Mucosa of descending colon (tissue), 3 donors: ENCODE results near the gene MIGA1. TPM values are rescaled to one million over a fixed set of nuclear protein-coding genes. Genes with fewer than 3 reads are reported as not detected.
"Not testable (repeated sequence)": the region's sequence is repeated elsewhere in the genome, so short reads cannot be mapped to it uniquely, and the experiment has no call there.

Source experiments
- ATAC-seq: fragments of 200-7000 bp; cut with Tn5 transposase; one replicate; pipeline ENCODE4 v1.9.1; 2020; ENCODE audit warnings: mild to moderate bottlenecking, moderate library complexity
- DNase-seq, 3 donors: peaks; one replicate each; pipeline ENCODE4 v3.0.0-alpha.2; 2020
- H3K36me3 ChIP-seq: fragments of 200-600 bp; one replicate; pipeline ENCODE4 v1.8.0; 2021; ENCODE audit warnings: low read depth, mild to moderate bottlenecking
- H3K4me1 ChIP-seq: fragments of 200-600 bp; one replicate; pipeline ENCODE4 v1.8.0; 2021; ENCODE audit warnings: low read depth, mild to moderate bottlenecking
- H3K4me3 ChIP-seq: fragments of 200-600 bp; one replicate; pipeline ENCODE4 v1.8.0; 2021; ENCODE audit warnings: mild to moderate bottlenecking
- H3K9me3 ChIP-seq: fragments of 200-600 bp; one replicate; pipeline ENCODE4 v1.8.0; 2021; ENCODE audit warnings: mild to moderate bottlenecking
- intact Hi-C, 2 donors: fragments of 100-400 bp; cut with DNase I in 1 of 2; cut with micrococcal nuclease in 1 of 2; formaldehyde crosslinking; loops; one replicate each; pipeline versions ENCODE4 v1.11.0 to v1.11.1; 2022; cut with DNase I, micrococcal nuclease
- total RNA-seq, 3 donors: library from RNA; stranded (reverse); fragmentation: NEBNext Ultra II Directional in 2 of 3; extraction: Animal tissue kit (Norgen Biotek cat#: 25700) in 2 of 3; gene quantifications; one replicate each; pipeline versions ENCODE4 v1.2.1 to v1.2.4, GENCODE V29; 2021 to 2023
- TF ChIP-seq, protein P1 (sequence below): fragments of 200-600 bp; IDR thresholded peaks from one replicate; pipeline ENCODE4 v1.8.0; 2022; ENCODE audit warnings: antibody characterized with exemption, mild to moderate bottlenecking
- donor health status: DM: no; HTN: no; CAD: no; lungs with moderate emphysema.
- donor health status: DM: no; HTN: no; CAD: no.
- donor health status: DM: no; HTN: yes; CAD: no.

The MIGA1 gene
- total RNA-seq, 3 donors from 2014 or later, result 13.2 to 21.1 (median 18.5) TPM

DNA sequence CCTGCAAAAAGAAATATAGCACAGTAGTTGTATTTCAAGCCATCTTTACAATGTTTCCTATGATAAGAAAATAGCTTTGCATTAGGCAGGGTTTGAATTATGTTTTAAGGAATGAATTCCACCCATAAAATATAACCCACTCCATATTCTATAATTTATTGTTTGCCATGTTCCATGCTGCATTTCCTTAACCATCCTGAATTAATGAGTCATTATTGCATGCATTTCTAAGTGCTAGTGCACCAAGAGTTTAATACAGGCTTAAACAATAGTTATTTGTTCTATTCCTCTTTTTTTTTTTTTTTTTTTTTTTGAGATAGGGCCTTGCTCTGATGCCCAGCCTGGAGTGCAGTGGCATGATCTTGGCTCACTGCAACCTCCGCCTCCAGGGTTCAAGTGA, 45.2 kb downstream of the MIGA1 start:
- no peak for ATAC-seq
- TF ChIP-seq, protein P1, sequence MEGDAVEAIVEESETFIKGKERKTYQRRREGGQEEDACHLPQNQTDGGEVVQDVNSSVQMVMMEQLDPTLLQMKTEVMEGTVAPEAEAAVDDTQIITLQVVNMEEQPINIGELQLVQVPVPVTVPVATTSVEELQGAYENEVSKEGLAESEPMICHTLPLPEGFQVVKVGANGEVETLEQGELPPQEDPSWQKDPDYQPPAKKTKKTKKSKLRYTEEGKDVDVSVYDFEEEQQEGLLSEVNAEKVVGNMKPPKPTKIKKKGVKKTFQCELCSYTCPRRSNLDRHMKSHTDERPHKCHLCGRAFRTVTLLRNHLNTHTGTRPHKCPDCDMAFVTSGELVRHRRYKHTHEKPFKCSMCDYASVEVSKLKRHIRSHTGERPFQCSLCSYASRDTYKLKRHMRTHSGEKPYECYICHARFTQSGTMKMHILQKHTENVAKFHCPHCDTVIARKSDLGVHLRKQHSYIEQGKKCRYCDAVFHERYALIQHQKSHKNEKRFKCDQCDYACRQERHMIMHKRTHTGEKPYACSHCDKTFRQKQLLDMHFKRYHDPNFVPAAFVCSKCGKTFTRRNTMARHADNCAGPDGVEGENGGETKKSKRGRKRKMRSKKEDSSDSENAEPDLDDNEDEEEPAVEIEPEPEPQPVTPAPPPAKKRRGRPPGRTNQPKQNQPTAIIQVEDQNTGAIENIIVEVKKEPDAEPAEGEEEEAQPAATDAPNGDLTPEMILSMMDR, result no peak
- no peaks in the 10 kb centered on the region for H3K9me3 ChIP-seq
- DNase-seq, result no peak
- H3K4me3 ChIP-seq, result no peak overlapping the region
- no peaks in the 10 kb centered on the region for H3K36me3 ChIP-seq
- intact Hi-C loops, result loop anchor here in 1 of 2 donors (5.0 kb wide), 1 partner anchor 182 kb away; no protein-coding TSS in a partner anchor
- no peaks in the 10 kb centered on the region for H3K4me1 ChIP-seq

DNA sequence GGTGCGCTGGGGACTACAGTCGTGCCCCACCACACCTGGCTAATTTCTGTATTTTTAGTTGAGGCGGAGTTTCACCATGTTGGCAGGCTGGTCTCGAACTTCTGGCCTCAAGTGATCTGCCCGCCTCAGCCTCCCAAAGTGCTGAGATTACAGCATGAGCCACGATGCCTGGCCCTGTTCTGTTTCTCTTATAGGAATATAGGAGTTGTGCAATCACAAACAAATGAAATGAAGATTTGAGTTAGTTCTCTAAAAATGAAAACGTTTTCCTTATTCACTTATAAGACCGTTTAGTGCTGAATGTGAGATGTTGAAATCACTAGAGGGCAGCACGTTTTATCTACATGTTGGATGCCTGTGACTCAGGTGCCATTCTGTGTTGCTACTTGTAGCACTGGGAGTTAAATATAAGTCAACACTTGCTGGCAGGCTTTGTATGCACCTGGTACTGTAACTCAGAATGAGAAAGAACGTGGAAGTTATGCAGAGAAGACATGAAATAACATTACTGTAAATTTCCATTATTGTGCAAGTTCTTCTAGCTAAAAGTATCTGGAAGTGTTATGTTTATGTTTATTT, 45.8 kb downstream of the MIGA1 start:
- TF ChIP-seq, protein P1, result no peak
- intact Hi-C loops, result no loop called here
- ATAC-seq (peak; percentile 90), DNase-seq (peak in 1 of 3 donors; percentile 54)
- Histone ChIP-seq H3K4me3 (no peak overlapping the region), H3K36me3 (no peaks in the 10 kb centered on the region), H3K4me1 (no peaks in the 10 kb centered on the region), H3K9me3 (no peaks in the 10 kb centered on the region)

- H3K4me3 ChIP-seq, DNase-seq, H3K9me3 ChIP-seq, intact Hi-C loops, ATAC-seq, H3K36me3 ChIP-seq, H3K4me1 ChIP-seq: not testable (repeated sequence)
Measured at GRCh38 chr1:77826851-77827250, 47.4 kb downstream of the MIGA1 start.

GRCh38 chr1:77828098-77828497, 48.6 kb downstream of the MIGA1 start:
- H3K4me1 ChIP-seq, result no peaks in the 10 kb centered on the region
- TF ChIP-seq, protein P1, result no peak
- H3K4me3 ChIP-seq, result no peak overlapping the region
- ATAC-seq (no peak), DNase-seq (no peak)
- no peaks in the 10 kb centered on the region for H3K9me3 ChIP-seq
- intact Hi-C loops, result no loop called here
- H3K36me3 ChIP-seq, result no peaks in the 10 kb centered on the region

DNA sequence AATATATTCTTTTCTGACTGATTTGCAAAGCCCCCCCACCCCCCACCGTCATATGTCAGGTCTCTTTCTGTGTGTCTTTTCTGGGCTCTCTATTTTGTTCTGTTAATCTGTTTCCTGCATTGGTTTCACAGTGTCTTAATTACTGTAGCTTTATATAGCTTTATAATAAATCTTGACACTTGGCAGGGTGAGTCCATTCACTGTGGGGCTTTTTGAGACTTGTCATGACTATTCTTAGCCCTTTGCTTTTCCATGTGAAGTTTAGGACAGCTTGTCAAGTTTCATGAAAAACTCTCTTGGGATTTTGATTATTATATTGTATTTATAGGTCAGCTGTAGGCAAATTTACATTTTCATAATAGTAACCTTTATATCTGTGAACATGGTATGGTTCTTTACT, 50.4 kb downstream of the MIGA1 start:
- no peak for ATAC-seq
- Histone ChIP-seq H3K4me3 (no peak overlapping the region), H3K36me3 (no peaks in the 10 kb centered on the region), H3K9me3 (no peaks in the 10 kb centered on the region), H3K4me1 (peaks cover 8% of the 10 kb centered on the region)
- DNase-seq, result no peak
- TF ChIP-seq, protein P1, result no peak
- intact Hi-C loops, result no loop called here

- intact Hi-C loops, result no loop called here
- no peak overlapping the region for H3K4me3 ChIP-seq
- H3K9me3 ChIP-seq, result no peaks in the 10 kb centered on the region
- ATAC-seq (no peak), DNase-seq (no peak)
- H3K36me3 ChIP-seq, result no peaks in the 10 kb centered on the region
- H3K4me1 ChIP-seq, result peaks cover 8% of the 10 kb centered on the region
- TF ChIP-seq, protein P1, result no peak
Measured at GRCh38 chr1:77830946-77831345, 51.5 kb downstream of the MIGA1 start.
